H1 (cell line): ENCODE results near the gene UQCC5. TPM values are rescaled to one million over a fixed set of nuclear protein-coding genes. Genes with fewer than 3 reads are reported as not detected.

Source experiments
- CBX8 ChIP-seq: fragments of 300-800, 300-1000 bp; sonication (generic); IDR thresholded peaks from 2 replicates; pipeline ENCODE4 v1.7.1; 2016; ENCODE audit warnings: low read depth, low read length, borderline replicate concordance
- TEAD4 ChIP-seq: IDR thresholded peaks from 2 replicates; pipeline ENCODE4 v1.6.1; 2012; ENCODE audit warnings: low read depth, low read length, inconsistent platforms, mixed read lengths
- polyA plus RNA-seq, 7 experiments: library from polyadenylated mRNA; depleted of rRNA in 3 of 7; stranded (reverse) in 5 of 7; unstranded in 2 of 7; fragments of >200 nt in 5 of 7; fragments of 200-250 nt in 2 of 7; gene quantifications; 1 replicate in 5 of 7; 2 replicates in 1 of 7; 4 replicates in 1 of 7; pipeline versions ENCODE4 v1.2.1 to v1.2.3, GENCODE V29; 2011 to 2013; ENCODE audit warnings: missing spikeins in 2 of 7, mixed read lengths in 2 of 7
- total RNA-seq: library from RNA; stranded (reverse); fragmentation: NEBNext Ultra II Directional; extraction: Animal tissue kit (Norgen Biotek cat#: 25700); gene quantifications from 2 replicates; pipeline ENCODE4 v1.2.1, GENCODE V29; 2021

The UQCC5 gene
- total and polyA plus RNA-seq, 2 of the 8 experiments (the other 6 are each of a cell fraction or from before 2014, with no cell fraction given), result 35.0 to 37.7 TPM

DNA sequence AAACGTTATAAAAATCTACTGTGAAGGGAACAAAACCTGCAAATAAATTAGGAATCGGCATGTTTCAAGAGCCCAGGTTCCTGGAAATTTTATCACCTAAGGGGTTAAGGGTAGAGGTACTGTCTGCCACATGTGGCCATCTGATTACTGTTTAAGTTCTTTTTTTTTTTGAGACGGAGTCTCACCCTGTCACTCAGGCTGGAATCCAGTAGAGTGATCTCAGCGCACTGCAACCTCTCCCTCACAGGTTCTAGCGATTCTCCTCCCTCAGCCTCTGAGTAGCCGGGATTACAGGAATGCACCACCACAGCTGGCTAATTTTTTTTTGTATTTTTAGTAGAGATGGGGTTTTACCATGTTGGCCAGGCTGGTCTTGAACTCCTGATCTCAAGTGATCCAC, 35.8 kb downstream of the UQCC5 start (continued):
- TF ChIP-seq TEAD4 (no peak), CBX8 (no peak)
- TF ChIP-seq, all 59 proteins: peak for 0
